ENCODE data around the gene CCDC82.

The CCDC82 gene

DNA sequence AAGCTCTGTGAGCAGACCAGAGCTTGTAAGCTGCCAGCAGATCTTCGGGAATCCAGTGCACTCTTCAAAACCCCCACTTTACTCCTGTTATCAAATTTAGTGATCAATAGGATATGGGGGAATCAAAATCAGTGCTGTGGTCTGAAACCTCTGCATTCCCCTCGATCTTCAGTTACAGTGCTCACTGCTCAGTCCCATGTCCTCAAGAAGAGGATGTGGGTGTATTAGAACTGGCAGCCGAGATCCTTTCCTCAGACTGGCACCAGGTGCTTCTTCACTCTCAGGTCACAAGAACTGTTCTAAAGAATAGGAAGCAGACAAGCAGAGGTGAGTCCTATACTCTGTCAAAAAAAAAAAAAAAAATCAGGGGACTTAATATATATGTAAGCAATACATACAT is 31.4 kb downstream of the CCDC82 start:
- no peak for DNase-seq

GRCh38 chr11:96357794-96358193 is 31.9 kb downstream of the CCDC82 start:
- DNase-seq: no peak

- no peak for DNase-seq
Observed at GRCh38 chr11:96356848-96357247, 32.9 kb downstream of the CCDC82 start.

DNA sequence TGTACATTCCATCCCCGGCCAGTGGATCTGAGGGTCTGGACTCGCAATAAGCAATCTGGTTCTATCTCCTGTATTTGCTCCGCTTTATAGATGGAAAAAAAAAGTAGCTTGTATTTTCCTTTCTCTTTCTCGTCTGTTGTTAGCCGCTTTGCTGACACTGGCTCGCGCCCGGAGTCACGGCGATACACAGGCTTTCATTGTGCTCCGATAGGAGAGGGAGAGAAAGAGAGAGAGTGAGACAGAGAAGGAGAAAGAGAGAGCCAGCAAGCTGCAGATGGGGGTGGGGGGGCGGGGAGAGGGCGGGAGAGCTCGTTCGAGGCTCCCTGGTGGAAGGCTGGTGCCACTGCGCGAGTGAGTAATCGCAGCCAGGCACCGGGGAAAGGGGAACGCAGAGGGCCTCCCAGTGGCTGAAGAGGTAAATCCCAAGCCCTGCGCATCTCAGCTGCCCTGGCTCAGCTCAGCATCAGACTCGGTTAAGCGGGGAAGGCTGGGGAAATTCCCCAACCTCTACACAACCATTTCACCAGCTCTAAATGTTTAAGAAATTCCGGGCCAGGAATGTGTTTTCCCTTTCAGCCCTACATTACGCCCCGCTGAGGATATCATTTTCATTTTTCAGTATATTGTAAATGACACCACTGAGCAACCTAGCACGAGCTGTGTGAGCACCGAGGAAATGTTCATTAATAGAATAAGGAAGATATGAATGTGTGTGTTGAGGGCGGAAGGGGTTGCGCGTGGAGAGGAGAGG is 46.6 kb downstream of the CCDC82 start, which contains the start of gene MAML2:
Gene MAML2, minus strand, starts transcription at position 235 of the 751 bp plus-strand sequence. CDS start 1,300 bp downstream, outside the sequence.
- peak; percentile 83 to 84 for DNase-seq

DNA sequence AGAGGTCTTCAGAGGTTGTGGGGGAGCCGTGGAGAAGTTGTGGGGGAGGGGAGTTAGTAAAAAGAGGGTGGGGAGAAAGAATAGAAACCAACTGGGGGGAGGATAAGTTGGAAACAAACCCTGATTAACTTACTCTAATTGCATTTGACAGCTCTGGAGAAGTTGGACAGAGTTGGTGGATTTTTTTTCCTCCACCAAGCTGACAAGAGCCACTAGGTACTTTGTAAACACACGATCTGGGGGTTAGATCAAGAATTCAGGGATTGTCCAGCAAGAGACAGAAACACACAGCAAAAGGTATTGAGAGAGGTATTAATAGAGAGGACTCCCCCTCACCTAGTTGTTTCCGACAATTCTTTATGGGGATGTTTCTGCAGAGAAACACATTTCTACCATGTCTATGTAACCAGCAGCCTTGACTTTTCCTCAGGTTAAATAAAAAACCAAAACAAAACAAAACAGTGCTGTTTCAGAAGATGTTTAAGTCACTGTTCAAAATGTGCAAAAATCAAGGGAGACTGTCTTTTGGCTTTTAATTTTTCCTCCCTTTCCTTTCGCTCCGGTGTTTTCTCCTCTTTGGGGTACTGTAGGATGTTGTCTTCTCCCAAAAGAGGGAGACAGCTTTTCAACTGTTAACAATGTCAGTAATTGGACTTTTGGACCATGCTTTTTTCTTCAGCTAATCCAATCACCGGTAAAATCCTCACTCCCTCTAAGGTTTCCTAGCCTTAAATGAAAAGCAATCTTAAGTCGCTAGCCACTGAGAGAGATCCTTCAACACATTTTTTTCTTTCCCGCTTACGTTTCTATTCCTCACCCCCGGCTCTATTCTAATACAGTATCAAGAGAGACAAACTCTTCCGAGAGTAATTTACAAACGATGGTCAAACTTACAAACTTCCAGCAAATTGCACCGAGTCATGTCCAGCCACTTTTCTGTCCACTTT is 47.4 kb downstream of the CCDC82 start:
- no peak for DNase-seq

GRCh38 chr11:96341211-96342013 is 48.3 kb downstream of the CCDC82 start:
- DNase-seq: no peak

DNA sequence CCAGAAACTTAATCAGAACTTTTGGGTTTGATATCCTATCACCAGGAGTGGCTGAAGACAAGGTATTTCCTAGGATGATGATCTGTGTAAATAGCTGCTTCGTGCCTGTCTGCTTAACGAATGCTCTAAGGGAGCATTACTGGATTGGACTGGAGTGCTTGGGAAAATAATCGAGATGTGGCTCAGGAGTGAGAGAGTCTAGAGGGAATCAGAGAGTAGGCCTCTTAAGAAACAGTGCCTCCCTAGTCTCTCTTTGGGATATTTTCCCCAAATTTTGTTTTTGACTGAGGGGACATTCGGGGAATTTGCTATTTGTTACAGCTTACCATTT is 49.2 kb downstream of the CCDC82 start:
- DNase-seq: no peak

DNA sequence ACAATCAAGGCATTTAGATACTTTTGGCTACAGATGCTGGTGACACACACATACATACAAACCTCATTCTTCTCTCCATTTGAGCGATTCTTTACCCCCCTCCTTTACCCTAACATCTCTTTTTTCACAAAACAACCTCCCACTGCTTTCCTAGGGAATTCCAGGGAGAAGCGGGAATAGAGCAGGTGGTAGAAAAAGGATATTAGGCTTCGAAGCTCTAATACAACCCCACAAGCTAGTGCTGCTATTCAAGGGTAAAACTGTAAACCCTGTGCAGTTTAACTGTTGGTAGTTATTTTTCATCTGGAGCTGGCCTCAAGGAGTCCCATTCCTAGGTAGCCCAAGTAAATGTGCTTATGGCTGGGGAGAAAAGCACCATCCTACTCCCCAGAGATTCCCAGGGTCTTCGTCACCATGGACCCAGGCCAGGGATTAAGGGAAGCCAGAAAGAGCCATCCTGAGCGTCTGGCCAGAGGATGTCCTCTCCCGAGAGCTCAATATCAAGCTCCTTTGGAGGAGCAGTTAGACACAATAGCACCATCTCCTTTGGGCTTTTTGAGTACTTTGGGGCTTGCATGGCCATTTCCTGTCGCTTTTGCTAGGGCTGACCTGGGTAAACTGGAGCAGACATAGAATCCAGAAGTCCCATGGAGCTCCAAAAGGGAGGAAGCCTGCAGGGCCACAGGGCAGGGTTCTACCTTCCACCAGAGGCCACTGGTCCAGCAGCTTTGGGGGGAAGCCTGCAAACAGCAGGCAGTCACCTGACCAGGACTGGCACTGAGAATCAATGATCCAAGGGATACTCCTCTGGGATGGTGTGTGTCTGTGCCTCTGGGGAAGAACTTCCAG is 49.8 kb downstream of the CCDC82 start:
- DNase-seq: no peak

DNA sequence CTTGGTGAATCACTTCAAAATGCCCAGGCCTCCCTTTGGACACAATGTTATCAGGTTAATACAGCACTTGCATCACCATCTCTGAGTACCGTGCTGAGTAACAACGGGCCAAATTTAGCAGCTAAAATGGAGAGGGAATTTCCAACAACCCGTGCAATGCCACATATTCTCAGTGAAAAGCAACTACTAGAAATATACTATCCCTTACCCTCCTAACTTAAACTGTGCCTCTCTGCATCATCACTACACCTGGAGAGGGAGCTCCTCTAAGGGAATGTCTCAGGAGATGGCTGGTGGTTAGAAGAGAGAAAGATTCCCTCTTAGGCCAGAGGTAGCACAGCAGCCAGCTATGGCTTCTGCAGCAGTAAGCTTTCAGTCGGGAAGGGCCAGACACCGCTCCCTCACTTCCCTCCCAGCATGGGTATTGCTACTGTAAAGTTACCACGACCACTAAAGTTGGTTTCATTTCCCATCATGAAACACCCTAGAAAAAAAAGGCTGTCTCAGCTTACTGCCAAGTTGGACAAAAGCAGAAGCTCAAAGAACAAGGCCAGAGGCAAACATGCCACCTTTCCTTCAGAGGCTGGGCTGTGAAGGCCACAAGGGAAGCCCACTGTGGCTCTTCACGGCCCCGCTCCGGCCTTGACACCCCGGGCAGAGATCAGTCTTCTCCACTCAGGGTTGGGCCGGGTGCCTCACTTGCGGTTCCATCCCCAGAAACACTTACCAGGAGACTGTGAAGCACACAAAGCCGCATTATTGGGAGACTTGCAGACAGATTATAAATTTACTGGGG is 50.6 kb downstream of the CCDC82 start:
- no peak for DNase-seq

DNA sequence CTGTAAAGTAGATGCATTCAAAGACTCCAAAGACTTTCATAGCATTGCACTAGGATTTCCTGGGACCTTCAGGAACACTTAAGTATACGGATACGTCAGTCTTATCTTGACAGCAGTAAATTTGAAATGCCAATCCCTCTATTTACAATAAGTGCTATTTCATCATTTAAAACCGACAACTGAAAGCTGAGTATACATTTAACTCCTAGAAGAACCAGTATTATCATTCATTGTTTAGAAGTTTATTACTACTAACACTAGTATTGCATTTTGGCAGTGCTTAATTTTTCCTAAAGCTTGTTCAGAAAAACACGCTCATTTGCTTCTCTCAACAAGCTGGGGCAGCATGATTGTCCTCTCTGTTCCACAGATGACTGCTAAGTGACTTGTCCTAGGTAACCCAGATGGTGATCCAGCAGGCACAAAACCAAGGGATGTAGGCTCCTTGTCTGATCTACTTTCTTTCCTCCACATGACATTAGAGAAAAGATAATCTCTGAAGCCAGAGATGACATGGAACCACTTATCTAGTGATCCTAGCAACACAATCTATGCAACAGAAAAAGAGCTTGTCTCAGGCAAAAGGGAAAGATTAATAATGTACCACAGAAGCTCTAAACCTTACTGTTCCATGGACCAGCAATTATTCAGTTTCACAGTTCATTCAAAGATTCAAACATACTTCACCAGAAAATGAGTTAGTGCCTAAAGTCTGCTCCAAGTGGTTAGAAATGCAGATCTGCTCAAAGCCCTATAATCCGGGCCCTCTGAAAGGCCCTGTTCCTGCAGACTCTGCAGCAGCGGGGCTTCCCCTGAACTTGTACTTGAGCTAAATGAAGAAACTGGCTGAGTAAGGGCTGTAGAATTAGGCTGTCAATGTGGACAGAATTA is 51.9 kb downstream of the CCDC82 start:
- no peak for DNase-seq

DNA sequence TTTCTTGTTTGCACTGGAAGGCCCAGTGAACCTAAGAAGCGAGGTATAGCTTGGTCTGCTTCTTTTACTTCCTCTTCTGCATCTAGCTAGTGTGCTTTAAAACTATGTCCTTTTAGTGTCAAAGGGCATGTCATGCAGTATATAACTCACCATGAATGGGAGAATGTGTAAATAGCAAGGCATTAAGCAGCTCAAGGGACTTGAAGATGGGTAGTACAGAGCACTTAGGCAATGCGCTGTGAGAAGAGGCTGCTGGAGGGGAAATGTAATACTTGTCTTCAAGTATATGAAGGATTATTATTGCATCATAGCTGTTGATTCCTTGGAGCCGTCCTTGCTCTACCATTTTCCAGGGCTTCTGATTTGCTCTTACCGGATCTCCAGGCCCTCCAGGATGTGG is 54.3 kb downstream of the CCDC82 start:
- DNase-seq: no peak

DNA sequence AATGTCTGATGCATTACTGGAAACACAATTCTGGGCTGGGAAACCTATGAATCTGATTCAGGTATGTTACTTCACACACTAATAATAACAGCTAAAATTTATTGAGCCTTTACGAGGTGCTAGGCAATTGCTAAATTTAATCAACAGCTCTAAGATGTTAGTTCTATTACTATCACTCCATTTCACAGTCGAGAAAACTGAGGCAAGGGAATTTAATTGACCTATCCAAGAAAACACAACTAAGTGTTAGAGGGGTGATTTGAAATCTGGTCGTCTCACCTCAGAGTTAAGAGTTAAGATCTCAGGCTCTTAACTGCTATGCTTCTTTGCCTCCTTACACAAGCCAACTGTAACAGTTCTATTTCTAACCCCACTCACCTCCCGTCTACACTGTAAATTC is 55.5 kb downstream of the CCDC82 start:
- DNase-seq: no peak

GRCh38 chr11:96333191-96333719 is 56.5 kb downstream of the CCDC82 start:
- no peak for DNase-seq

- DNase-seq: no peak
Observed at GRCh38 chr11:96332126-96332771, 57.5 kb downstream of the CCDC82 start.

DNA sequence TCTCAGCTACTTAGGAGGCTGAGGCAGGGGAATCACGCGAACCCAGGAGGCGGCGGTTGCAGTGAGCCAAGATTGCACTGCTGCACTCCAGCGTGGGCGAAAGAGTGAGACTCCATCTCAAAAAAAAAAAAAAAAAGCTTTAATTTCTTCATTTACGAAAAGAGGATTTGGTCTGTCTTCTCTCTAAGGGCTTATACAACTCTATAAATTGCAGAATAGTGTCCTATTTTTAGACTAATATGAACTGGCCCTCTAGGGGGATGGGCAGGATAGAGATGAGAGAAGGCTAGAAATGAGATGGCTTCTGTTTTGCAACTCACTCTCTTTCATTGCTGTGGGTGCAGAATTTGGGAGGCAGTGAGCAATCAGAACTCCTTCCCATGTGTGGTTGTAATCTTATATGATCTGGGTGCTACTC is 58.0 kb downstream of the CCDC82 start:
- no peak for DNase-seq

- no peak for DNase-seq
Observed at GRCh38 chr11:96330511-96330859, 59.2 kb downstream of the CCDC82 start.

- no peak for DNase-seq
Observed at GRCh38 chr11:96329855-96330510, 59.7 kb downstream of the CCDC82 start.

DNA sequence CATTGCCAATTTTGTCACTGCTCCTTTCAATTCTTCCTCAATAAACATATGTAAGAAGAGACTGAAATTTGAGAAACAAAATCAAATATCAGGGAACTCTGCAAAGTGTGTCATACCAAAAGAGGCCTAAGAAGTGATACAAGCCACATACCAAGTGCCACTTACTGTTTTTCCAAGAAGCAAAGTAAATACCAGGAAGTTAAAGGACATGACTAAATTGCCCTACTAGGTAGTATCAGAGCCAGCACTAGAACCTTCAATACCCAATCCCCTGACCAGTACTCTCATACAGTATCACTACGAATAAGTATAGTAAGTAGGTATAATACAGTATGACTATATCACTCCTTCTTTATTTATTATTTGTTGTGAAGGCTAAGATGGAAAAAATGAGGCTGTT is 60.3 kb downstream of the CCDC82 start:
- no peak for DNase-seq

- DNase-seq: no peak
Observed at GRCh38 chr11:96328395-96329010, 61.2 kb downstream of the CCDC82 start.
